Kidney capillary endothelial cell (primary cell): ENCODE results near the gene SNX2.
"Not testable (repeated sequence)": the region's sequence is repeated elsewhere in the genome, so short reads cannot be mapped to it uniquely, and the experiment has no call there.

Source experiments
- DNase-seq: peaks from one replicate; pipeline ENCODE4 v3.0.0-alpha.2; 2018; ENCODE audit warnings: low spot score

SNX2 gene

GRCh38 chr5:122774861-122775549 is at the start of gene SNX2:
Gene SNX2 (plus strand): TSS chr5:122775080. CDS start chr5:122775104, 24 bp downstream.
- DNase-seq, result peak; percentile 72

GRCh38 chr5:122727112-122727541 is 47.8 kb upstream of the SNX2 start:
- peak; percentile 42 for DNase-seq

GRCh38 chr5:122730037-122730436 is 44.8 kb upstream of the SNX2 start:
- no peak for DNase-seq

GRCh38 chr5:122730456-122730855 is 44.4 kb upstream of the SNX2 start:
- no peak for DNase-seq

- no peak for DNase-seq
Observed at GRCh38 chr5:122736086-122736845, 38.6 kb upstream of the SNX2 start.

- no peak for DNase-seq
Observed at GRCh38 chr5:122738088-122738487, 36.8 kb upstream of the SNX2 start.

- no peak for DNase-seq
Observed at GRCh38 chr5:122741681-122742080, 33.2 kb upstream of the SNX2 start.

GRCh38 chr5:122743261-122743660 is 31.6 kb upstream of the SNX2 start:
- DNase-seq, result no peak

- no peak for DNase-seq
Observed at GRCh38 chr5:122745597-122745996, 29.3 kb upstream of the SNX2 start.

GRCh38 chr5:122749886-122750285 is 25.0 kb upstream of the SNX2 start:
- DNase-seq, result no peak

GRCh38 chr5:122751293-122751782 is 23.5 kb upstream of the SNX2 start:
- peak; percentile 36 for DNase-seq

GRCh38 chr5:122753500-122753899 is 21.4 kb upstream of the SNX2 start:
- no peak for DNase-seq

GRCh38 chr5:122755783-122756182 is 19.1 kb upstream of the SNX2 start:
- no peak for DNase-seq

GRCh38 chr5:122756264-122756911 is 18.5 kb upstream of the SNX2 start:
- DNase-seq, result peak; percentile 40

GRCh38 chr5:122757285-122757684 is 17.6 kb upstream of the SNX2 start:
- DNase-seq, result no peak

- DNase-seq, result no peak
Observed at GRCh38 chr5:122759241-122760070, 15.4 kb upstream of the SNX2 start.

GRCh38 chr5:122760236-122760635 is 14.6 kb upstream of the SNX2 start:
- no peak for DNase-seq

GRCh38 chr5:122761115-122761514 is 13.8 kb upstream of the SNX2 start:
- no peak for DNase-seq

- not testable (repeated sequence) for DNase-seq
Observed at GRCh38 chr5:122761896-122762295, 13.0 kb upstream of the SNX2 start.

- no peak for DNase-seq
Observed at GRCh38 chr5:122766130-122766529, 8.8 kb upstream of the SNX2 start.

- DNase-seq, result no peak
Observed at GRCh38 chr5:122770477-122770876, 4.4 kb upstream of the SNX2 start.

- DNase-seq, result no peak
Observed at GRCh38 chr5:122772446-122772845, 2.4 kb upstream of the SNX2 start.
